Activated CD8-positive, alpha-beta T cell treated with anti-CD3 and anti-CD28 coated beads for 36 hours (primary cell): ENCODE data around the gene FOXN3. TPM values are rescaled to one million over a fixed set of nuclear protein-coding genes. Genes with fewer than 3 reads are reported as not detected.
"Not testable (repeated sequence)": the region's sequence is repeated elsewhere in the genome, so short reads cannot be mapped to it uniquely, and the experiment has no call there.

ENCODE experiments used
- ATAC-seq: fragments of 200-7000 bp; cut with Tn5 transposase; one replicate; pipeline ENCODE4 v1.10.0; 2021; ENCODE audit warnings: mild to moderate bottlenecking, moderate library complexity
- CTCF ChIA-PET: fragments of 350-600 bp; sonication (Branson Sonifier 250); formaldehyde crosslinking; loops from one replicate; lab custom pipeline; 2021; ENCODE audit warnings: antibody characterized with exemption; lab: Charles Lee
- POLR2A ChIA-PET: fragments of 350-600 bp; sonication (Branson Sonifier 250); formaldehyde crosslinking; loops from one replicate; lab custom pipeline; 2021; ENCODE audit warnings: antibody characterized with exemption; lab: Charles Lee
- DNase-seq: peaks from one replicate; pipeline ENCODE4 v3.0.0-alpha.2; 2020
- H3K27ac Mint-ChIP-seq: one replicate; pipeline ENCODE4 v1.8.0; 2021; ENCODE audit warnings: mild to moderate bottlenecking, mixed read lengths
- H3K27me3 Mint-ChIP-seq: one replicate; pipeline ENCODE4 v1.8.0; 2021; ENCODE audit warnings: mixed read lengths
- H3K36me3 Mint-ChIP-seq: one replicate; pipeline ENCODE4 v1.8.0; 2021; ENCODE audit warnings: low read depth, mixed read lengths
- H3K4me1 Mint-ChIP-seq: one replicate; pipeline ENCODE4 v1.8.0; 2021; ENCODE audit warnings: low read depth, mixed read lengths
- H3K4me3 Mint-ChIP-seq: one replicate; pipeline ENCODE4 v1.8.0; 2021; ENCODE audit warnings: mild to moderate bottlenecking, moderate library complexity, mixed read lengths
- H3K9me3 Mint-ChIP-seq: one replicate; pipeline ENCODE4 v1.8.0; 2021; ENCODE audit warnings: mixed read lengths
- intact Hi-C: fragments of 100-400 bp; cut with micrococcal nuclease; formaldehyde crosslinking; loops from one replicate; pipeline ENCODE4 v1.10.0; 2022
- total RNA-seq, 2 experiments: library from RNA; stranded (reverse); gene quantifications; one replicate each; pipeline ENCODE4 v1.2.3, GENCODE V29; 2021
- TF ChIP-seq, protein P1 (sequence below): fragments of 200-600 bp; IDR thresholded peaks from one replicate; pipeline ENCODE4 v1.8.0; 2022; ENCODE audit warnings: antibody characterized with exemption, mild to moderate bottlenecking

Gene FOXN3
- total RNA-seq, 2 experiments from 2014 or later = 83.4 to 85.0 TPM

DNA sequence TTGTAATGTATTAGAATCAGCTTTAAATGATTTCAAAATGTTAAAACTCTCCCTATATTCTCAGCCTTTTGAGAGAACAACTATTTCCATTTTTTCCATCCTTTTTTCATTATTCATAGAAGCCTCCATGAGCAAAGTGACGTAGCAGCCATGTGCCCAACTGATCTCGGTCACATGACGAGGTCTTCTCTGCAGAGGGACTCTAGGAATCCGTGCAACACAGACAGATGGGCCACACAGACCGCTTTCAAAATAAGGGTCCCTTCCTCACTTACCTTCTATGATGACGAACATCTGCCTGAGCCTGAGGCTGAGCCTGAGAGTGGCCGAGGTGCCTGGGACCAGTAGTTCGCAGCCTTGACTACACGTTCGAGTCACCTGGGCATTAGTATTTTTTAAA is 293.8 kb downstream of the FOXN3 start:
- no peaks in the 10 kb centered on the region for H3K36me3 Mint-ChIP-seq
- CTCF ChIA-PET = no interaction called here
- no peak overlapping the region for H3K27ac Mint-ChIP-seq
- no peak overlapping the region for H3K4me3 Mint-ChIP-seq
- no peak for DNase-seq
- TF ChIP-seq, protein P1, sequence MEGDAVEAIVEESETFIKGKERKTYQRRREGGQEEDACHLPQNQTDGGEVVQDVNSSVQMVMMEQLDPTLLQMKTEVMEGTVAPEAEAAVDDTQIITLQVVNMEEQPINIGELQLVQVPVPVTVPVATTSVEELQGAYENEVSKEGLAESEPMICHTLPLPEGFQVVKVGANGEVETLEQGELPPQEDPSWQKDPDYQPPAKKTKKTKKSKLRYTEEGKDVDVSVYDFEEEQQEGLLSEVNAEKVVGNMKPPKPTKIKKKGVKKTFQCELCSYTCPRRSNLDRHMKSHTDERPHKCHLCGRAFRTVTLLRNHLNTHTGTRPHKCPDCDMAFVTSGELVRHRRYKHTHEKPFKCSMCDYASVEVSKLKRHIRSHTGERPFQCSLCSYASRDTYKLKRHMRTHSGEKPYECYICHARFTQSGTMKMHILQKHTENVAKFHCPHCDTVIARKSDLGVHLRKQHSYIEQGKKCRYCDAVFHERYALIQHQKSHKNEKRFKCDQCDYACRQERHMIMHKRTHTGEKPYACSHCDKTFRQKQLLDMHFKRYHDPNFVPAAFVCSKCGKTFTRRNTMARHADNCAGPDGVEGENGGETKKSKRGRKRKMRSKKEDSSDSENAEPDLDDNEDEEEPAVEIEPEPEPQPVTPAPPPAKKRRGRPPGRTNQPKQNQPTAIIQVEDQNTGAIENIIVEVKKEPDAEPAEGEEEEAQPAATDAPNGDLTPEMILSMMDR = no peak
- intact Hi-C loops = no loop called here
- ATAC-seq = no peak
- peaks cover 4% of the 10 kb centered on the region for H3K9me3 Mint-ChIP-seq
- POLR2A ChIA-PET = no interaction called here
- no peaks in the 10 kb centered on the region for H3K4me1 Mint-ChIP-seq
- peaks cover 3% of the 10 kb centered on the region for H3K27me3 Mint-ChIP-seq

- DNase-seq = no peak
- Mint-ChIP-seq H3K27ac (no peak overlapping the region), H3K36me3 (no peaks in the 10 kb centered on the region), H3K4me1 (no peaks in the 10 kb centered on the region), H3K27me3 (peaks cover 3% of the 10 kb centered on the region), H3K4me3 (no peak overlapping the region), H3K9me3 (peaks cover 6% of the 10 kb centered on the region)
- intact Hi-C loops = no loop called here
- TF ChIP-seq, protein P1 = no peak
- ATAC-seq = no peak
- POLR2A ChIA-PET = no interaction called here
- CTCF ChIA-PET = interaction anchor here (1.5 kb wide), 1 partner anchor 454 kb away, joined by 3 read pairs; no protein-coding TSS in a partner anchor
Measured at GRCh38 chr14:89121968-89122620, 294.9 kb downstream of the FOXN3 start.

DNA sequence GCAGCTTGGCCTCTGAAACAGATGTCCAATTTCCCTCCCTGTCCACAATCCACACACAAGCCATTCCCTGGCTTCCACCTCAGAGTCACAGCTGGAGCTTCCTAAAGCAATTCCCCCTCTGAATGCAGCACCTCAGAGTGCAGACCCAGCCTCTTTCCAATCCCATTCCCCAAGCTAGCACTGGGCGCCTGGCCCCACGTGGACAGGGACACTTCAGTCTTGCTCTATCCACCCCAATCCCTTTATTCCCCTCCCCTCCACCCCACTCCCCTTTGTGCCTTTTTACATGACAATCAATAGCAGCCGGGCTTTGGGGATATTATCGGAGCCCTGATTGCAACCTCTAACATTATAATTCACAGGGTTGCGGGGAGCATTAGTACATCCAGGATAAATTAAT is 300.0 kb downstream of the FOXN3 start:
- DNase-seq = no peak
- CTCF ChIA-PET = no interaction called here
- H3K27me3 Mint-ChIP-seq = peaks cover 3% of the 10 kb centered on the region
- ATAC-seq = no peak
- no peaks in the 10 kb centered on the region for H3K4me1 Mint-ChIP-seq
- no peak overlapping the region for H3K4me3 Mint-ChIP-seq
- no peak overlapping the region for H3K27ac Mint-ChIP-seq
- intact Hi-C loops = no loop called here
- POLR2A ChIA-PET = no interaction called here
- H3K36me3 Mint-ChIP-seq = no peaks in the 10 kb centered on the region
- H3K9me3 Mint-ChIP-seq = peaks cover 6% of the 10 kb centered on the region
- TF ChIP-seq, protein P1 = no peak

DNA sequence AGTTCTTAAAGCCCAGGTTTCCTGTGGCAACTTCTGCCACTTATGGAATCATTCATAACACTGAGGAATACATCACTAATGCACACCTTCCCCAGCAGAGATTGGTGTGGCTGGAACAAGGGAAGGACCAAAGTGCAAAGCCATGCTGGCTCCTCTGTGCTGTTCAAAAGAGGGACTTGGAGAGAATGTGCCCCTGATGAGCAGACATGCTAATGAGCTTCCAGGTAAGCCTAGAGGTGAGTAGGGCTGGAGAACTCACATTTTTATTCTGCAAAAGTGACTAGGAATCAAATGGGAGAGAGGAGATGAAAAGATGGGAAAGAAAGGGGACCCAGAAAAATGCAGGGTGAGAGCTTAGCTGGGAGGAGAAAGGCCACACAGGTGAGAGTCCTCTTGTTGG is 302.9 kb downstream of the FOXN3 start:
- intact Hi-C loops = no loop called here
- ATAC-seq = no peak
- TF ChIP-seq, protein P1 = no peak
- Mint-ChIP-seq H3K27me3 (peaks cover 1% of the 10 kb centered on the region), H3K4me3 (no peak overlapping the region), H3K9me3 (peaks cover 2% of the 10 kb centered on the region), H3K27ac (no peak overlapping the region), H3K36me3 (no peaks in the 10 kb centered on the region), H3K4me1 (no peaks in the 10 kb centered on the region)
- no peak for DNase-seq
- ChIA-PET POLR2A (no interaction called here), CTCF (interaction anchor here (1.1 kb wide), 1 partner anchor 100 kb away, joined by 3 read pairs; no protein-coding TSS in a partner anchor)

DNA sequence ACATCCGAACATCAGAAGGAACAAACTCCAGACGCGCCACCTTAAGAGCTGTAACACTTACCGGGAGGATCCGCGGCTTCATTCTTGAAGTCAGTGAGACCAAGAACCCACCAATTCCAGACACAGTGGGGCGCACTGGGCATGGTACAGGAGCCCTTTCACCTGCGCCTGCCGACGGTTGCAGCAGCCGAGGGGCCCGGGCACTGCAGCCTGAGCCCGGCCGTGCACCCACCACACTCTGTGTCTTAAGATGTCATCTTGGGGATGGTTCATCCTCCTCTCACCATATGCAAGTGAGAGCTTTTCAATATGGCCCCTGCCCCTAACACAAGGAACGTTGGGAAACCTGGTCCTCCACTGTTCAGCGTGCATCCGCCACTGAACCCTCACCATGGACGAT is 304.3 kb downstream of the FOXN3 start:
- H3K27me3 Mint-ChIP-seq = peaks cover 4% of the 10 kb centered on the region
- TF ChIP-seq, protein P1 = no peak
- ChIA-PET POLR2A (interaction anchor here (0.9 kb wide), 1 partner anchor 37 kb away, joined by 3 read pairs; no protein-coding TSS in a partner anchor), CTCF (no interaction called here)
- peaks cover 1% of the 10 kb centered on the region for H3K9me3 Mint-ChIP-seq
- no peak overlapping the region for H3K27ac Mint-ChIP-seq
- H3K36me3 Mint-ChIP-seq = no peaks in the 10 kb centered on the region
- intact Hi-C loops = no loop called here
- H3K4me3 Mint-ChIP-seq = no peak overlapping the region
- no peaks in the 10 kb centered on the region for H3K4me1 Mint-ChIP-seq
- DNase-seq (no peak), ATAC-seq (no peak)

DNA sequence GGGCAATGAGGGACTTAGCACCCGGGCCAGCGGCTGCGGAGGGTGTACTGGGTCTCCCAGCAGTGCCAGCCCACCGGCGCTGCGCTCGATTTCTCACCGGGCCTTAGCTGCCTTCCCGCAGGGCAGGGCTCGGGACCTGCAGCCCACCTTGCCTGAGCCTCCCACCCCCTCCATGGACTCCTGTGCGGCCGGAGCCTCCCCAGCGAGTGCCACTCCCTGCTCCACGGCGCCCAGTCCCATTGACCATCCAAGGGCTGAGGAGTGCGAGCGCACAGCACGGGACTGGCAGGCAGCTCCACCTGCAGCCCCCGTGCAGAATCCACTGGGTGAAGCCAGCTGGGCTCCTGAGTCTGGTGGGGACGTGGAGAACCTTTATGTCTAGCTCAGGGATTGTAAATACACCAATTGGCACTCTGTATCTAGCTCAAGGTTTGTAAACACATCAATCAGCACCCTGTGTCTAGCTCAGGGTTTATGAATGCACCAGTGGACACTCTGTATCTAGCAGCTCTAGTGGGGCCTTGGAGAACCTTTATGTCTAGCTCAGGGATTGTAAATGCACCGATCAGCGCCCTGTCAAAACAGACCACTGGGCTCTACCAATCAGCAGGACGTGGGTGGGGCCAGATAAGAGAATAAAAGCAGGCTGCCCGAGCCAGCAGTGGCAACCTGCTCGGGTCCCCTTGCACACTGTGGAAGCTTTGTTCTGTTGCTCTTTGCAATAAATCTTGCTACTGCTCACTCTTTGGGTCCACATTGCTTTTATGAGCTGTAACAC is 305.1 kb downstream of the FOXN3 start:
- H3K27ac Mint-ChIP-seq, H3K36me3 Mint-ChIP-seq, CTCF ChIA-PET, DNase-seq, ATAC-seq, H3K4me1 Mint-ChIP-seq, H3K4me3 Mint-ChIP-seq, H3K9me3 Mint-ChIP-seq, H3K27me3 Mint-ChIP-seq, POLR2A ChIA-PET, intact Hi-C loops: not testable (repeated sequence)

GRCh38 chr14:89111232-89111631 is 305.8 kb downstream of the FOXN3 start:
- DNase-seq, H3K4me1 Mint-ChIP-seq, intact Hi-C loops, H3K27me3 Mint-ChIP-seq, H3K27ac Mint-ChIP-seq, CTCF ChIA-PET, POLR2A ChIA-PET, H3K4me3 Mint-ChIP-seq, H3K36me3 Mint-ChIP-seq, ATAC-seq, H3K9me3 Mint-ChIP-seq: not testable (repeated sequence)
